ENCODE measurements around the gene CARS1. TPM values are rescaled to one million over a fixed set of nuclear protein-coding genes. Genes with fewer than 3 reads are reported as not detected.

CARS1 gene
- polyA plus RNA-seq, 1 of the 3 experiments (the other 2 are of a cell fraction), result 52.1 TPM

DNA sequence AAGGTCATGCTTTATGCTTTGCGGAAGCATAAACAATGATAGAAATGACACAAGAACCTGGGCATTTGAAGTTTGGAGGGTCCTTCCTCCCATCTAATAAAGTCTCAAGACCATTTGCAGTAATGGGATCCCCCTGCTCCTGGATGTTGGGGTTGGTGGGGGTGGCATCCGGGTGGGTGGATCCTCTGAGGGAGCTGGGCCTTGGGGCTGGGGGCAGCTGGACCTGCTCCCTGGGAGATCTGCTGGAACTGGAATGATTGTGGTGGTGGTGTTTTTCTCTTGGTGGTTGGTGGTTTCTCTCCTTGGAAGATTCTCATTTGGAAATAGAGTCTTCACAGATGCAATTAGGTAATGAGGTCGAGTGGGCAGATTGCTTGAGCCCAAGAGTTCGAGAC is 62.9 kb downstream of the CARS1 start:
- H3K27me3 ChIP-seq (ENCODE audit: insufficient read depth), result no peaks in the 10 kb centered on the region
- H3K79me2 ChIP-seq (ENCODE audit: insufficient read depth), result peaks cover 25% of the 10 kb centered on the region
- no peak overlapping the region for H3K4me3 ChIP-seq (ENCODE audit: low read depth in 2 of 2, low read length in 1 of 2)
- no peak overlapping the region for H3K4me2 ChIP-seq
- no peaks in the 10 kb centered on the region for H3K9me2 ChIP-seq
- H4K20me1 ChIP-seq (ENCODE audit: insufficient read depth), result peaks cover 18% of the 10 kb centered on the region
- 80% methylated on average over 4 of the region's 4 CpGs for WGBS (ENCODE audit: low lambda C conversion rate)
- ChIA-PET CTCF (no interaction called here), POLR2A (interaction anchor here (1.0 kb wide), 1 partner anchor 15 kb away, joined by 3 read pairs; no protein-coding TSS in a partner anchor)
- H2AFZ ChIP-seq (ENCODE audit: low read depth), result no peak overlapping the region
- DNase-seq, result no peak
- H3K9me3 ChIP-seq, result no peaks in the 10 kb centered on the region
- no peak overlapping the region for H3K27ac ChIP-seq (ENCODE audit: low read depth in 2 of 2, low read length in 1 of 2)
- peaks cover 8% of the 10 kb centered on the region for H3F3A ChIP-seq (replicated peaks; ENCODE audit: insufficient read depth)
- no peak overlapping the region for H3K9ac ChIP-seq
- no peak for TF ChIP-seq POLR2AphosphoS5 (IDR thresholded peaks at IDR 0.05; ENCODE audit: low read depth, low read length)
- TF ChIP-seq SIN3A (IDR thresholded peaks at IDR 0.05; ENCODE audit: borderline replicate concordance, low read depth, low read length), result no peak
- TF ChIP-seq EZH2phosphoT487 (IDR thresholded peaks at IDR 0.05; ENCODE audit: borderline replicate concordance, low read depth), result no peak
- TF ChIP-seq, protein P1, sequence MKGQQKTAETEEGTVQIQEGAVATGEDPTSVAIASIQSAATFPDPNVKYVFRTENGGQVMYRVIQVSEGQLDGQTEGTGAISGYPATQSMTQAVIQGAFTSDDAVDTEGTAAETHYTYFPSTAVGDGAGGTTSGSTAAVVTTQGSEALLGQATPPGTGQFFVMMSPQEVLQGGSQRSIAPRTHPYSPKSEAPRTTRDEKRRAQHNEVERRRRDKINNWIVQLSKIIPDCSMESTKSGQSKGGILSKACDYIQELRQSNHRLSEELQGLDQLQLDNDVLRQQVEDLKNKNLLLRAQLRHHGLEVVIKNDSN (IDR thresholded peaks at IDR 0.05; ENCODE audit: borderline replicate concordance, low read depth), result no peak
- no peak for TF ChIP-seq EP300 (IDR thresholded peaks at IDR 0.05; ENCODE audit: borderline replicate concordance in 1 of 2, low read depth in 1 of 2, low read length in 1 of 2)
- TF ChIP-seq FOXJ3 (CRISPR knock-in tag; IDR thresholded peaks at IDR 0.05), result no peak
- TF ChIP-seq, protein P2, sequence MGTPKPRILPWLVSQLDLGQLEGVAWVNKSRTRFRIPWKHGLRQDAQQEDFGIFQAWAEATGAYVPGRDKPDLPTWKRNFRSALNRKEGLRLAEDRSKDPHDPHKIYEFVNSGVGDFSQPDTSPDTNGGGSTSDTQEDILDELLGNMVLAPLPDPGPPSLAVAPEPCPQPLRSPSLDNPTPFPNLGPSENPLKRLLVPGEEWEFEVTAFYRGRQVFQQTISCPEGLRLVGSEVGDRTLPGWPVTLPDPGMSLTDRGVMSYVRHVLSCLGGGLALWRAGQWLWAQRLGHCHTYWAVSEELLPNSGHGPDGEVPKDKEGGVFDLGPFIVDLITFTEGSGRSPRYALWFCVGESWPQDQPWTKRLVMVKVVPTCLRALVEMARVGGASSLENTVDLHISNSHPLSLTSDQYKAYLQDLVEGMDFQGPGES (IDR thresholded peaks at IDR 0.05; ENCODE audit: low read depth, low read length), result no peak
- no peak for TF ChIP-seq TEAD4 (IDR thresholded peaks at IDR 0.05; ENCODE audit: borderline replicate concordance, insufficient read depth)
- TF ChIP-seq, protein P3, sequence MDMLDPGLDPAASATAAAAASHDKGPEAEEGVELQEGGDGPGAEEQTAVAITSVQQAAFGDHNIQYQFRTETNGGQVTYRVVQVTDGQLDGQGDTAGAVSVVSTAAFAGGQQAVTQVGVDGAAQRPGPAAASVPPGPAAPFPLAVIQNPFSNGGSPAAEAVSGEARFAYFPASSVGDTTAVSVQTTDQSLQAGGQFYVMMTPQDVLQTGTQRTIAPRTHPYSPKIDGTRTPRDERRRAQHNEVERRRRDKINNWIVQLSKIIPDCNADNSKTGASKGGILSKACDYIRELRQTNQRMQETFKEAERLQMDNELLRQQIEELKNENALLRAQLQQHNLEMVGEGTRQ (IDR thresholded peaks at IDR 0.05; ENCODE audit: borderline replicate concordance, low read depth, low read length), result no peak
- TF ChIP-seq YY1 (IDR thresholded peaks at IDR 0.05; ENCODE audit: low read depth), result no peak
- TF ChIP-seq, protein P4, sequence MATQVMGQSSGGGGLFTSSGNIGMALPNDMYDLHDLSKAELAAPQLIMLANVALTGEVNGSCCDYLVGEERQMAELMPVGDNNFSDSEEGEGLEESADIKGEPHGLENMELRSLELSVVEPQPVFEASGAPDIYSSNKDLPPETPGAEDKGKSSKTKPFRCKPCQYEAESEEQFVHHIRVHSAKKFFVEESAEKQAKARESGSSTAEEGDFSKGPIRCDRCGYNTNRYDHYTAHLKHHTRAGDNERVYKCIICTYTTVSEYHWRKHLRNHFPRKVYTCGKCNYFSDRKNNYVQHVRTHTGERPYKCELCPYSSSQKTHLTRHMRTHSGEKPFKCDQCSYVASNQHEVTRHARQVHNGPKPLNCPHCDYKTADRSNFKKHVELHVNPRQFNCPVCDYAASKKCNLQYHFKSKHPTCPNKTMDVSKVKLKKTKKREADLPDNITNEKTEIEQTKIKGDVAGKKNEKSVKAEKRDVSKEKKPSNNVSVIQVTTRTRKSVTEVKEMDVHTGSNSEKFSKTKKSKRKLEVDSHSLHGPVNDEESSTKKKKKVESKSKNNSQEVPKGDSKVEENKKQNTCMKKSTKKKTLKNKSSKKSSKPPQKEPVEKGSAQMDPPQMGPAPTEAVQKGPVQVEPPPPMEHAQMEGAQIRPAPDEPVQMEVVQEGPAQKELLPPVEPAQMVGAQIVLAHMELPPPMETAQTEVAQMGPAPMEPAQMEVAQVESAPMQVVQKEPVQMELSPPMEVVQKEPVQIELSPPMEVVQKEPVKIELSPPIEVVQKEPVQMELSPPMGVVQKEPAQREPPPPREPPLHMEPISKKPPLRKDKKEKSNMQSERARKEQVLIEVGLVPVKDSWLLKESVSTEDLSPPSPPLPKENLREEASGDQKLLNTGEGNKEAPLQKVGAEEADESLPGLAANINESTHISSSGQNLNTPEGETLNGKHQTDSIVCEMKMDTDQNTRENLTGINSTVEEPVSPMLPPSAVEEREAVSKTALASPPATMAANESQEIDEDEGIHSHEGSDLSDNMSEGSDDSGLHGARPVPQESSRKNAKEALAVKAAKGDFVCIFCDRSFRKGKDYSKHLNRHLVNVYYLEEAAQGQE (IDR thresholded peaks at IDR 0.05; ENCODE audit: low read depth, low read length), result no peak
- H3K4me1 ChIP-seq (ENCODE audit: control insufficient read depth in 1 of 2, insufficient read depth in 2 of 2, low read depth in 1 of 2, low read length in 1 of 2), result peaks cover 0 to 20% of the 10 kb centered on the region in 2 experiments; a peak in 2 of 4 replicates
- H3K36me3 ChIP-seq (replicated peaks in 1 of 2; ENCODE audit: control insufficient read depth in 1 of 2, insufficient read depth in 2 of 2, low read length in 1 of 2), result peaks cover 0 to 4% of the 10 kb centered on the region in 2 experiments
